Stomach (tissue), 4 donors: ENCODE measurements around the gene TJP1.

ENCODE experiments used
- POLR2AphosphoS5 ChIP-seq, 3 donors: sonication (generic); formaldehyde crosslinking; IDR thresholded peaks; one replicate each; pipeline ENCODE4 v1.6.1; 2016; ENCODE audit warnings: antibody characterized with exemption in 3 of 3
- TF ChIP-seq, protein P1 (sequence below), 7 experiments: fragments of 450-650 bp in 4 of 7; fragments of 200-600 bp in 3 of 7; sonication (generic) in 3 of 7; IDR thresholded peaks; one replicate each; pipeline ENCODE4 v1.5.1; 2016 to 2019; ENCODE audit warnings: antibody characterized with exemption in 7 of 7, control low read depth in 2 of 7, mild to moderate bottlenecking in 1 of 7

DNA sequence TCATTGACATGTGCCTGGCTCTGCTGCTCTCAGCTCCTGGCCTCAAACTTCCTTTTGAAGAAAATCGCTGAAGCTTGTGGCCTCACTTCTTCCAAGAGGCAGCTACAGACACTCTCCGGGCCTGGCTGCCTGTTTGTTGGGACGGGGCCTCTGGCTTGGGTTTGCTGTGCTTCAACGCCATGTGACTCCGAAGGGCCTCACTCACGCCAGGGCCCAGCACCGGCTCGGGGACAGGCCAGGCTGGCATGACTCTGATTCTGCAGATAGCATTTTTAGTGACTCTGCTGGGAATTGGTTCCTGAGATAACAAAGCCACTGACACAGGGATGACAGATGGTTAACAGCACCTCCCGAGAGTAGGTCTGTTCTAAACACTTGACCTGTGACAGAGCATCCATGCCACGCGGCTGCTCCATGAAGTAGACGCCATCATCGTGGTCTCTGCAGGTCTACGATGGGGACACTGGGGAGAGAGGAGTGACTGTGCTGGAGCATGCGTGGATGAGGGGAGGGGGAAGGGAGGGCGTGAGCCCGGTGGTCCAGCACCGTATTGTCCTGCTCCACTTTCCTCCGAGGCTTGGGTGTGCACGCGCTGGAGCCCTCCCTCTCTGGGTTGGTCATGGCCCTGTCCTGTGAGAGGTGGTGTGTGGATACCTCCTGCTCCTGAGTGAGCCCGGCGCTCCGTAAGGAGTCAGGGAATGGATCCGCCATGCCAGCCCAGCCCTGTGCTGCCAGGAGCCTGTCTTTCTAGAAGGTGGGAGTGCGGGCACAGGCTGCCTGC lies 133.6 kb downstream of the TJP1 start:
- TF ChIP-seq, protein P1, sequence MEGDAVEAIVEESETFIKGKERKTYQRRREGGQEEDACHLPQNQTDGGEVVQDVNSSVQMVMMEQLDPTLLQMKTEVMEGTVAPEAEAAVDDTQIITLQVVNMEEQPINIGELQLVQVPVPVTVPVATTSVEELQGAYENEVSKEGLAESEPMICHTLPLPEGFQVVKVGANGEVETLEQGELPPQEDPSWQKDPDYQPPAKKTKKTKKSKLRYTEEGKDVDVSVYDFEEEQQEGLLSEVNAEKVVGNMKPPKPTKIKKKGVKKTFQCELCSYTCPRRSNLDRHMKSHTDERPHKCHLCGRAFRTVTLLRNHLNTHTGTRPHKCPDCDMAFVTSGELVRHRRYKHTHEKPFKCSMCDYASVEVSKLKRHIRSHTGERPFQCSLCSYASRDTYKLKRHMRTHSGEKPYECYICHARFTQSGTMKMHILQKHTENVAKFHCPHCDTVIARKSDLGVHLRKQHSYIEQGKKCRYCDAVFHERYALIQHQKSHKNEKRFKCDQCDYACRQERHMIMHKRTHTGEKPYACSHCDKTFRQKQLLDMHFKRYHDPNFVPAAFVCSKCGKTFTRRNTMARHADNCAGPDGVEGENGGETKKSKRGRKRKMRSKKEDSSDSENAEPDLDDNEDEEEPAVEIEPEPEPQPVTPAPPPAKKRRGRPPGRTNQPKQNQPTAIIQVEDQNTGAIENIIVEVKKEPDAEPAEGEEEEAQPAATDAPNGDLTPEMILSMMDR (IDR thresholded peaks at IDR 0.05) = no peak
- no peak for TF ChIP-seq POLR2AphosphoS5 (IDR thresholded peaks at IDR 0.05)
